Measurements from ENCODE around the gene PHLPP1.

PHLPP1 gene

DNA sequence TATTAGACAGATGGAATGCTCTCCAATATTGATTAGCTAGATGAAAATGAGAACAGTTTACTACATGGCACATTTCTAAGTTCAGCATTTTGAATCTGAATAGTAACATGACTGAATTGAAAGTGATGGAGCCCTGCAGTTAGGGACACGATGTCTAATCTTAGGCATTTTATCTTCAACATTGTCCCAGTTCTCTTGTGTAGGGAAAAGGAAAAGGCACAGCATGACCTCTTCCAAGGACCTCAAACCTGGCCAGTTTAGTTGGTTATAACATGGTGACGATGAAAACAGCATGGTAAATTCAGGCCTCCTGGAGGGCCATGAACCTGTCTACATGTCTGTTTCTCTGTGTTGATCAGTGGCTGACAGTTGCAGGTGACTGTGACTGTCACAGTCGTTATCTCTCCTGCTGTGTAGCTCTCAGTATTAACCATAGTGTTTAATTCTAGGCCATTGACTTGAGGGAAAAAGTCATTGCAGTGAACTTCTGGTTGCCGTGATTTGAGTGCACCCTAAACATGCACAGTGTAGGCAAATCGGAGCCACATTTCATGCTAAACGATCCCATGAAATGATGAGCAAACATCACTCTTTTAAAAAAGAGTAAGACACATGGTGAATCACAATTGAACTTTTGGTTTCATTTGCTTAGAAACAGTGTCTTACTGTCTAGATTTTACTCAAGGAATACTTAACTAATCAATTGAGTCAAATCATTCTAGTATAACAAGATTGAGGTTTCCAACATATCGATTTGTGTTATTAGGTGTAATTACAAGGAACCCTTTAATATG, 129.7 kb downstream of the PHLPP1 start:
- no peak for DNase-seq

DNA sequence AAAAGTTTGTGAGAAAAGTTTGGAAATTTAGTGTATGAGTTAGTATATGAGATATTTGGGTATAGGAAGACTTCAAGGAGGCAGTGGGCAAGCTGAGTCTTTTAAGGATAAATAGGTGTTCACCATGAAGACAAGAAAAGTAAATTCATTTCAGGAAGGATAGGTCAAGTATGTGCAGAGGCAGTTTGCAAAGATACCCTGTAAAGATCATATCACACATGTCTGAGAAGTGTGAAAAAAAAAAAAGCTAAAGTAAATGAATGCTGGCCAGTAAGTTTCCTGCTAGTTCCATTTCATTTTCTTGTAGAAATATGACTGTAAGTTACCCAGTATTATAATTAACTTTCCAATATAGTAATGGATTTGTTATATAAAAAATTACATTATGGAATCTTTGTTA, 131.0 kb downstream of the PHLPP1 start:
- no peak for DNase-seq

DNA sequence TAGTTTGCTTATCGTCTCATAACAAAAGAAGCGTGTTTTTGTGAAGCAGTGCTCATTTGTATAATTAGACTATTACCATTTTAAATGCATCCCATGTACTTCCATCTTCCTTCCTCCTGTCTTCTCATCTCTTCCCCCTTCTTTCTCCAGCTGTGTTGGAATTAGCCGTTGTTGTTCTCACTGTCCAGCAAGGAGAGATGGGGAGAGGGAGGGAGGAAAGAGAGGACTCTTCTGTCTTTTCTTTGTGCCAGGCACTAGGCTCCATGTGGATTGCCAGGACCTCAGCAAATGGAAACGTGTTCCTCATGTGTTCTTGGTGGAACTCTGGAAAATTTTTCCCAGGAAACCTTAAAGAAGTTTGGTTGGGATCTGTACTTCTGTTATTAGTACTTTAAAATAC, 131.7 kb downstream of the PHLPP1 start:
- peak in 1 of 56 donors; percentile 13 for DNase-seq

DNA sequence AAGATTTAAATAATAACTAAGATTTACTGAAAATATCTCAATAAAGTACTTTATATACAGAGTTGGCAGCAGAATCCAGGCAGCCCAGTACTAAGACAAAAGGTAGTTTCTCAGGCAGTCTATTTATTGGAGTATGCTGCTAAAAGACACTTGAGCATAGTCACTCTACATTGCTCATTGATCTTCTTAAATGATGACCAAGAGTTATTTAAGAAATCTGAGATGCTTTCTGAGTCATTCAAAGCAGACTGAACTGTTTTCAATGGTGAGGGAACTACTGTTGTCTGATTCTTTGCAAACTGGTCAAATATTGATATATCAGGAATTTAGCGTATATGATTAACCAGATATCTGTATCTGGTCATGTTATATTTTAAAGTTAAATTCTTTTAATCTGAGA, 133.6 kb downstream of the PHLPP1 start:
- no peak for DNase-seq

DNA sequence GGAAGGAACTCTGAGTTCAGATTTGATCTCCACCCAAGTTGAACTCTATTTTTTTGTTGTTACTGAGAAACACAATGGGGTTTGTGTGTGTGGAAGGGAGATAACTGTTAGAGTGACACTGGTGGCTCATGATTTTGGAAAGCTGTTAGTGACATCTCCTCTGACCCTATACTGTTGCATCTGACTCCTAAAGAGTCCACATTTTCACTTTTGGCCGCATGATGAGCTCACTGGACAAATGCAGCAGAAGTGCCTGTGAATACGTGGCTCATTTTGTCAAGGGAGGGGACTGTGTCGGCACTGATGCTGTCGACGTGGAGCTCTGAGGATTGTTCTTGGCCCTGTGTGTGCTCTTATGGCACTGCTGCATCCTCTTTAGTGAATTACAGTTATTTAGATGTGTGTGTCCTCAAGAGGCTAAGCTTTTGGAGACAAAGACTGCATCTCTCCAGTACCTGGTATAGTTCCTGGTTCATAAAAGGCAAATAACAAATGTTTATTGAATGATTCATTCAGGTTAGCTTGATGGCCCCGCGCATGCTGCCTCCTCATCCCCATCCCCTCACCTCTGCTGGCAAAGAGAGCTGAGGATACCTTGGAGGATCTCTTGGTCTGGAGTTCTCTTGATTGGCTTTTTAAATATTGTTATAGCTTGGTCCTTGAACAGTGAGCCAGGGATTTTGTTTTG, 135.4 kb downstream of the PHLPP1 start:
- peak in 9 of 56 donors; percentile 2 to 24 (median 12) for DNase-seq

DNA sequence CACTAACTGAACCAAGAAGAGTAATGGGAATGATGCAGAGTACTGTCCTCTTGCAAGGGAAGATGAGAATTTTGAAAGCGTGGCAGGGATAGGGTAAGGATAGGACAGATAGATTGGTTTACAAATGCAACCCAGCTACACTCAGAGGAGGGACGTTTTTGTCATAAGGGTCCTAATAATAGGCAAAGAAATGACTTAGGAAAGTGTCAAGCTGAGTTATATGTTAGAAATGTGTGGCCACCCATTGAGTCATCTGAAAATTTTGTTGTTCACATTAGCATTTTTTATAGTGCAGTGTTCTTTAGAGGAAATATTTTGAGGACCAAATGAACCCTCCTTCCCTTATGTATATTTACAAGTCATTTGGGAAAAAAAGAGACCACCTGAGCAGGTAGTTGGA, 137.5 kb downstream of the PHLPP1 start:
- DNase-seq = no peak

DNA sequence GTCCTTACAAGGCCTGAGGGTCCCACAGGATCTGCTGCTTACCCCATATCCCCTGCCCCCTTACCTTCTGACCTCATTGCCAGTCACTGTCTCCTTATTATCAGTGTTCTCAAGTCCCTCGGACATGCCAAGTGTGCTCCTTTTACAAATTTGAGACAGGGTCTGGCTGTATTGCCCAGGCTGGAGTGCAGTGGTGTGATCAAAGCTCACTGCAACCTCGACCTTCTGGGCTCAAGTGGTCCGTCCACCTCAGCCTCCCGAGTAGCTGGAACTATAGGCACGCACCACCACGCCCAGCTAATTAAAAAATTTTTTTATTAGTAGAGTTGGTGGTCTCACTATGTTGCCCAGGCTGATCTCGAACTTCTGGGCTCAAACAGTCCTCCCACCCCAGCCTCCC, 141.0 kb downstream of the PHLPP1 start:
- DNase-seq = no peak

DNA sequence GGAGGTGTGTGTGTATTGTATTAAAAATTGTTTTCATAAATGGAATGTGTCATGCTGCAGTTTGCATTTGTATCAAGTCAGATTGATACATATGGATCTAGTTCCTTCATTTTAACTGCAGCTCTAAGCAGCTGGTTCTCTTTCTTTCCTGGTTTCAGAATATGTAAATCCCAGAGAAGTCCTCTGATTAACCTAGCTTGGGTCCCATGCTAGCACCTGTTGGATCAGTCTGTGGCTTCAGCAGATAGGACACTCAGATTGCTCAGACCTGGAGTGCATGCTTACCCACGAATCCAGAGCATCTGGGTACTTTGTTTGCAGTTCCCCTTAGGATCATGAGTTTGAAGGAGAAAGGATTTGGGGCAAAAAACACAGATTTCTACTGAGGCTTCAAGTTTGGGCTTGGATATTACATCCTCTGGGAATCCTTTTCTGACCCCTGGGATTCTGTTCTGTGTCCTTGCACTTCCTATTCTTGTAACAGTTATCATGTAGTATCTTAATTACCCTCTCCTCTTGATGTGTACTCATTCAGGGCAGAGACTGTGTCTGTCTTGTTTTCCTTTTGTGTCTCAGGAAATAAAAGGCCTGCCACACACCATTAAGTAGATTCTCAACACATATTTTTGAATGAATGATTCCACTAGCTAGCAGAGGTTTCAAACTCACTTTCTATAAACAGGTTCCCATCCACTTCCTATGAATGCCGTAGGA, 142.1 kb downstream of the PHLPP1 start:
- no peak for DNase-seq

DNA sequence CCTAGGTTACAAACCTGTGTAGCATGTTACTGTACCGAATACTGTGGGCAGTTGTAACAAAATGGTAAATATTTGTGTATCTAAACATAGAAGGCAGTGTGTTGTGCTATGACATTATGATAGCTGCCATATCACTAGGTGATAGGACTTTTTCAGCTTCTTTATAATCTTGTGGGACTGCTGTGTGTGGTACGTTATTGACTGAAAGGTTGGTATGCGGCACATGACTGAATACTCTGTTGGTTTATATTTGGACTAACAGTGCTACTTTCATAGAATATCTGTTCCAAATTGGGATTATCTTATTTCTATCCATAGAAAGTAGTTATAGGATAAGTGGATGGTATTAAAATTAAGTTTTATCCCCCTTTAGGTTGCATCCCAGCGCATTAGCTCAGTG, 144.7 kb downstream of the PHLPP1 start:
- no peak for DNase-seq

DNA sequence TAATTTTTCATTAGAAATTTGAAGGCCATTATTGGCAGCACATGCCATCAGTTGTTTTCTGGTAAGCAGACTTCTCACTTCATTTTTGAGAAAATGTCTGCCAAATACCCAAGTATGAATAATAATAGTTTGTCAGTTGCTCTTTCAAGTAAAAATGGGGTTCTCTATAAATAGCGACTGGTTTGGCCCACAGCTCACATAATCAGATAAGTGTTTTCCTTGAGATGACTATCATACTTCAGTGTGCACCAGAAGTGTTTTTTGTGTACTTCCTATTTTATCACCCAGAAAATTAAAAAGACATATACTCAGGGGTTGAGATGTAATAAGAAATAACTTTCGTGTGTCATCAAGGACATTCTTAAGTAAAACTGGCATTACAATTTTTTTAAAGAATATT, 147.1 kb downstream of the PHLPP1 start:
- DNase-seq = no peak

DNA sequence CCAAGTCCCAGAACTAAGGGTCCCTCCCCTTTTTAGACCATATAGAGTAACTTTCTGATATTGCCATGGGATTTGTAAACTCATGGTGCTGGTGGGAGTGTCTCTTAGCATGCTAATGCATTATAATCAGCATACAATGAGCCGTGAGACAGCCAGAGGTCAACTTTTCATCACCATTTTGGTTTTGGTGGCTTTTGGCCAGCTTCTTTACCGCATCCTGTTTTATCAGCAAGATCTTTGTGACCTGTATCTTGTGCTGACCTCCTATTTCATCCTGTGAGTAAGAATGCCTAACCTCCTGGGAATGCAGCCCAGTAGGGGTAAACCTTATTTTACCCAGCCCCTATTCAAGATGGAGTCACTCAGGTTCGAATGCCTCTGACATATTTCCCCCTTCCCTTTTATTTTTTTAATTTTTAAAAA, 148.2 kb downstream of the PHLPP1 start:
- no peak for DNase-seq

DNA sequence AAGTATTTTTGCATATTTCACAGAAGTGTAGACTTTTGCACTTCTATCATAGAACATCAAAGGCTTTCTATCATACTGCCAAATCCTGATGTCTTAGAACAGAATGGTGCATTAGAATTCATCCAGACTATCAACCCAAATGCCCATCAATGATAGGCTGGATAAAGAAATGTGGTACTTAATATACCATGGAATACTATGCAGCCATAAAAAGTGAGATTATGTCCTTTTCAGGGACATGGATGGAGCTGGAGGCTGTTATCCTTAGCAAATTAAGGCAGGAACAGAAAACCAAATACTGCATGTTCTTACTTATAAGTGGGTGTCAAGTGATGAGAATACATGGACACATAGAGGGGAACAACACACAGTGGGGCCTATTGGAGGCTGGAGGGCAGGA, 150.2 kb downstream of the PHLPP1 start:
- DNase-seq = no peak

DNA sequence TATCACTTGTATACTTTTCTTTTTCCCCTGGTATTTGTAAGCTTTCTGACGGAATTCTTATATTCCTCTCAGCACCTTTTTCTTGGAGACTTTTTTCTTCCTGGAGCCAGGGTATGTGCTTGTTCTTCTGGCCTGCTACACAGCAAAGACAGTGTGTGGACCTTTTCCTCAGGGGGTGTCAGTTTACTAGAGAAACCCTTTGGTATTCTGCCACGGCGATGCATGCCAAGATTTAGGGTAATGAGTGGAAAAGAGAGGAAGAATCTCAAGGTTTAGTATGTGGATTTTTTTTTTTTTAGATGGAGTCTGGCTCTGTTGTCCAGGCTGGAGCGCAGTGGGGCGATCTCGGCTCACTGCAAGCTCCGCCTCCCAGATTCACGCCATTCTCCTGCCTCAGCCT, 152.2 kb downstream of the PHLPP1 start:
- peak in 1 of 56 donors; percentile 13 for DNase-seq

DNA sequence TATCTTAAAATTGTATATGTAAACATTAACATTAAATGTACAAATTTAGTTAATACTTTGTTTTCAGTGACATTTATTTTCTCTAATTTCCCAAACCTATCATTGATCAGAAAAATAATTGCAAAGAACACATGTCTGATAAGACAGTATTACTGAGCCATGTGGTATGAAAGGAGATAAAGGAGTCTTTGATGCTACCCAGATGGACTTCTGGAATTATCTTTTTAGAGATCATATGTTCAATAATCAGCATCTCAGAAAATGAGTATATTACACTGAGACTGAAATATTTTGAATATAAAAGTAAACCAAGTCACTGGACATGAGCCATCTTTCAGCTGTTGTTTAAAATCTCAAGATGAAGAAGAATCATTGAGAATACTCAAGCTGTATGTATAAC, 153.3 kb downstream of the PHLPP1 start:
- no peak for DNase-seq

DNA sequence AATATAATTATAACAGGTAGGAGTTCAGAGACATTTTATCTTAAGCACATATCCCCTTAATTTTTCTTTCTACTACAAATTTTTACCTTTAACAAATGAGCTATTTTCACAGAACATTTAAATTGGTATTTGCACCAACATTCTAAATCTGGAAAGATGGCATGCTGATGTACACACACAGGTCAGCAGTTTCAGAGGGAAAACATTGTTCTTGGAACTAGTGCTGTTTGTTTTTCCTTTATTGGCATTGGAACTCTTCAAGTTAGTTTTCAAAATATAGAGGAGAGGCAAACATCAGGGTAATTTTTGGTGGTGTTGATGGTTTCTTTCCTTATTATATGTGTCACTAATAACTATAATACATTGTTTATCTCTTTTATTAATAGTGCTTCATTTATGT, 155.3 kb downstream of the PHLPP1 start:
- DNase-seq = no peak

DNA sequence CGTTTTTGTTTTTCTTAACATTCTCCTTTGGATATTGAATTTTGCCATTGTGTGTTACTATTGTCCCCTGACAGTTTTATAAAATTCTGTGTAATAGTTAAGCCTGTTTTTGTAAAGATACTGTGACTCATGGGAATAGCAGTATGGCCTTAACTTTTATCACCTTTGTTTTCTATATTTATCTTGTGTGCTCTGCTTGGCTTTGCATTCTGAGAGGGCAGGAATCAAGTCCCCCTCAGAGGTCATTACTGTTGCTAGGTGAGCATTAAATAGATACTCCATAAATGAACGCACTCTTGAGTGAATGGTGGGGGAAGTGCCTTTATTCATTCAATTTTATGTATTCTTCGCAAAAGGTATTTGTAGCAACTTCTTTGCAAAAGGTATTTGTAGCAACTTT, 160.0 kb downstream of the PHLPP1 start:
- DNase-seq = no peak

DNA sequence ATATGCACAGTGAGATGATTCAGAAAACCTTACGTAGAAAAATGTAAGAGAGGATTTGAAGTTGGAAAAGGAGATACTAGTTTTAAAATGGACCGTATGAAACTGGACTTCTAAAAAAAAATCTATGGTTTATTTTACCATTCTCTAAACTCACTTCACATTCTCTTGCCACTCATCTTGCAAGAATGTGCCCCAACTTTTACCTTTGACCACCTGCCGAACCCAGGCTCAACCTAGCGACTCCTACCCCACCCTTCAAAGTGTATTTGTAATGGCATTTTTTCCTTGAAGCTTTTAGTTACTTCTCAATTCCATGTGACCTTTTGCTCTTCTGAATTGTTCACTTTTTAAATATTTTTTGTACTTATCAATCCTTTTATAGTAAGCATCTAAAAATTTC, 160.8 kb downstream of the PHLPP1 start:
- DNase-seq = no peak

DNA sequence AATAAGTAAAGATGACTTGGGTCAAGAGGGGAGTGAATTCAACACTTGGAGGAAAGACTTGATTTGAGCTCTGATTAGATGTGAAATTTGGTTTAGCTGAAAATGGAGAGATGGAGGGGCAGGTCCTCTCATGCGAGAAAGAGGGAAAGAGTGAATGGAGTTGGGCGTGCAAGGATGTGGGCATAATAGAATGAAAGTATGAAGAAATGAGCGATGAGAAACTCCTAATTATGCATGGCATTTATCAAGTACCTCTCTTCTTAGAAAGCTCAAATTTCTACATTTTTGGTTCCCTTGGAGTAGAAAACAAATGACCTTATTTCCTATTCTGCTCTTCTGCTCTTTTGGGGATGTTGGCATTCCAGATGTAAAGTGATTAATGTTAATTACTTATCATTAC, 161.5 kb downstream of the PHLPP1 start:
- no peak for DNase-seq

DNA sequence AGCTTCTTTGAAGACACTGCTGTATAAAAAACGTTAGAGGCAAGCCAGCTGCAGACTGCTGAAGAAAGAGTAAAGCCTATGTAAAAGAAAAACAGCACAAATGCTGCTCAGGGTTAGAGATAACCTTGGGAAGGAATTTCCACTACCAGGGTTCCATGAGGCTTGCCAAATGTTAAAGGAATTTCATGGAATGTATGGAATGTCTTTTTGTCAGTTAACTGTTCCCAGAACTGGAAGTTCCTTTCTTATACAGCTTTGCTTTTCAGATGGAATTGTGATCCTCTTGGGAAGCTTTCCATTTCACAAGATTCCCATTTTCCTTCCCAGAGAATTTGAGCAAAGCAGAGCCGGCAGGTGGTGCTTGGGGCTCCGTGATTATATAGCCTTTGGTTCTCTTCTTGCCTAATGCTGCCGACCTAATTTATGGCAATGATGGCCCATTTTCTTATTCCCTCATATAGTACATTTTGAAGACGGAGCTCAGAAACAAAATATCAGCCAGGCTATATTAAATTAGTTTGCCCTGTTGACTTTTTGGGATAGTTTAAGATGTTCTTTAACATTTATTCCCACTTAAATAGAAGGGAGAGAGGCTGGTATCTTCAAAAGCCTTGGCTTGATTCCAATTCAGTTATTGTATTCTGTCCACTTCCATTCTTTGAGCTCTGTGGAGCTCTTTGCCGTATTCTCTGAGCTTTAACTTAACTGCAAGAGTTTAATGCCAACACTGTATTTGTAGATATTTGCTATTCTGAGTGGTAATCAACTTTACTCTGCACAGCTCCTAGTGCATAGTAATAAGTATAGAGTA, 162.3 kb downstream of the PHLPP1 start:
- DNase-seq = peak in 1 of 56 donors; percentile 12

DNA sequence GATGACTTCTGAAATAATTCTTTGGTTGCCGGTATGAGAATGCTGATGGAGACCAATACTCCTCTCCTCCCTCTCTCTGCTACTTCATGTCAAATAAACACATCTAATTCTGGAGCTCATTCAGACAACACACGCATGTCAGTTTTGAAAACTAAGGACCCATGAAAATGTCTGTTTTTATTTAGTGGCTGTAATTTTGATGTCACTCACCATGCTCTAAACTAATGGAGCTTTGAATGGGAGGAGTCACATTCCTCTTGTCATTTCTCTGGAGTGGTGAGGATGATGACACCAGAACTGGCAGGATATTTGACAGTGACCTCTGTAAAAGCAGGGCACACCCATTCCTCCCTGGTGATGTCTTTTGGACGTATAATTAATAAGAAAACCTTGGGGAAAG, 163.0 kb downstream of the PHLPP1 start:
- no peak for DNase-seq

DNA sequence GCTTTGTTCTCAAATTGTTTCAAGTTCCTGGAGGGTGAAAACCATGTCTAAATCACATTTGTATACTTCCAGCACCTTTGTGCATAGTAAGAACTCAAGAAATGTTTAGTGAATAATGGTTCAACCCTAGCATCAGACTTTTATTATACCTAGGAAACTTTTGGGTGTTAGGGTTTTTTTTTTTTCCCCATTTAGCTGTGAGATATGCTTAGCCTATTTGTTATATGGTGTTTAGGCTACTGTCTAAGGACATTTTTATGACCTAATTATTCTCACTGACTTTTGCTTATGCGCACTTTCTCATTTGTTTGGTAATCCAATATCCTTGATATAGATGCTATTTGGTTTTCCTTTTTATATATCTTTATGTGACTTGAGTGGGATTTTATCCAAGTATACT, 164.7 kb downstream of the PHLPP1 start:
- no peak for DNase-seq

Measured in nucleus accumbens (tissue), 56 donors.